Uterus (tissue), 4 donors: ENCODE data around the gene SPINT3. TPM values are rescaled to one million over a fixed set of nuclear protein-coding genes. Genes with fewer than 3 reads are reported as not detected.
"Not testable (repeated sequence)": the region's sequence is repeated elsewhere in the genome, so short reads cannot be mapped to it uniquely, and the experiment has no call there.

Experiments
- DNase-seq, 2 donors: peaks; one replicate each; pipeline ENCODE4 v3.0.0-alpha.2; 2019 to 2020
- H3K27ac ChIP-seq, 2 donors: fragments of 200-600 bp; sonication (generic); 1 replicate in 1 of 2; 2 replicates in 1 of 2; pipeline ENCODE4 v1.5.1; 2016 to 2018
- H3K27me3 ChIP-seq, 2 donors: fragments of 200-600 bp; sonication (generic); one replicate each; pipeline ENCODE4 v1.5.1; 2018 to 2019; ENCODE audit warnings: control low read depth in 1 of 2
- H3K36me3 ChIP-seq, 2 donors: fragments of 200-600 bp; sonication (generic); one replicate each; pipeline ENCODE4 v1.5.1; 2019; ENCODE audit warnings: control low read depth in 1 of 2
- H3K4me1 ChIP-seq, 2 donors: fragments of 200-600 bp; sonication (generic); one replicate each; pipeline ENCODE4 v1.5.1; 2018 to 2019; ENCODE audit warnings: control low read depth in 1 of 2
- H3K4me3 ChIP-seq, 2 donors: fragments of 200-600 bp; sonication (generic); 1 replicate in 1 of 2; 2 replicates in 1 of 2; pipeline ENCODE4 v1.5.1; 2018 to 2019; ENCODE audit warnings: mild to moderate bottlenecking in 1 of 2
- H3K9me3 ChIP-seq, 2 donors: fragments of 200-600 bp; sonication (generic); one replicate each; pipeline ENCODE4 v1.5.1; 2019; ENCODE audit warnings: control low read depth in 1 of 2
- POLR2A ChIP-seq, 2 donors: fragments of 450-650 bp; IDR thresholded peaks; one replicate each; pipeline ENCODE4 v1.6.1; 2016; ENCODE audit warnings: antibody characterized with exemption in 2 of 2, mild to moderate bottlenecking in 1 of 2, moderate library complexity in 1 of 2
- intact Hi-C: fragments of 100-400 bp; cut with DNase I; formaldehyde crosslinking; loops from one replicate; pipeline ENCODE4 v1.15.1; 2023; ENCODE audit warnings: low total_unique reads
- total RNA-seq, 4 donors: library from RNA; depleted of rRNA in 3 of 4; stranded (reverse); fragments of >200 nt in 3 of 4; gene quantifications; one replicate each; pipeline versions ENCODE4 v1.1.0 to v1.2.4, GENCODE V29; 2014 to 2023
- TF ChIP-seq, protein P1 (sequence below), 4 experiments: fragments of 200-600 bp in 2 of 4; fragments of 450-650 bp in 2 of 4; sonication (generic) in 2 of 4; IDR thresholded peaks; one replicate each; pipeline ENCODE4 v1.5.1; 2016 to 2019; ENCODE audit warnings: antibody characterized with exemption in 4 of 4, mild to moderate bottlenecking in 2 of 4, moderate library complexity in 1 of 4
- donor health status: DM: yes; HTN: yes; CAD: no.

Gene SPINT3
- total RNA-seq, 4 donors from 2014 or later, result not detected

DNA sequence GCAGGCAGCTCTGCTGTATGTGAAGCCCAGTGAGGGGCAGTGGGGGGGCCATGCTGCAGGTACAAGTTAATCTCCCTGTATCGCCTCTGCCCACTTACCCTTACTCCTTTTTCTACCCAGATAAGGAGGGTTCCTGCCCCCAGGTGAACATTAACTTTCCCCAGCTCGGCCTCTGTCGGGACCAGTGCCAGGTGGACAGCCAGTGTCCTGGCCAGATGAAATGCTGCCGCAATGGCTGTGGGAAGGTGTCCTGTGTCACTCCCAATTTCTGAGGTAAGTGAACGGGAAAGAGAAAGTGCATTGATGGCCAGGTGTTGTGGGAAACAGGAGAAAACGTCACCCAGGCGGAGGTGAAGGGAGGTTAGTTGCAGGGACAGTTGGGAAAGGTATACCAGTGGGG is 35.6 kb downstream of the SPINT3 start:
- Histone ChIP-seq H3K27me3 (no peaks in the 10 kb centered on the region), H3K9me3 (no peaks in the 10 kb centered on the region), H3K4me3 (no peak overlapping the region), H3K36me3 (no peaks in the 10 kb centered on the region), H3K27ac (no peak overlapping the region), H3K4me1 (no peaks in the 10 kb centered on the region)
- intact Hi-C loops, result no loop called here
- DNase-seq, result no peak
- TF ChIP-seq, protein P1, sequence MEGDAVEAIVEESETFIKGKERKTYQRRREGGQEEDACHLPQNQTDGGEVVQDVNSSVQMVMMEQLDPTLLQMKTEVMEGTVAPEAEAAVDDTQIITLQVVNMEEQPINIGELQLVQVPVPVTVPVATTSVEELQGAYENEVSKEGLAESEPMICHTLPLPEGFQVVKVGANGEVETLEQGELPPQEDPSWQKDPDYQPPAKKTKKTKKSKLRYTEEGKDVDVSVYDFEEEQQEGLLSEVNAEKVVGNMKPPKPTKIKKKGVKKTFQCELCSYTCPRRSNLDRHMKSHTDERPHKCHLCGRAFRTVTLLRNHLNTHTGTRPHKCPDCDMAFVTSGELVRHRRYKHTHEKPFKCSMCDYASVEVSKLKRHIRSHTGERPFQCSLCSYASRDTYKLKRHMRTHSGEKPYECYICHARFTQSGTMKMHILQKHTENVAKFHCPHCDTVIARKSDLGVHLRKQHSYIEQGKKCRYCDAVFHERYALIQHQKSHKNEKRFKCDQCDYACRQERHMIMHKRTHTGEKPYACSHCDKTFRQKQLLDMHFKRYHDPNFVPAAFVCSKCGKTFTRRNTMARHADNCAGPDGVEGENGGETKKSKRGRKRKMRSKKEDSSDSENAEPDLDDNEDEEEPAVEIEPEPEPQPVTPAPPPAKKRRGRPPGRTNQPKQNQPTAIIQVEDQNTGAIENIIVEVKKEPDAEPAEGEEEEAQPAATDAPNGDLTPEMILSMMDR (IDR thresholded peaks at IDR 0.05), result no peak
- no peak for TF ChIP-seq POLR2A (IDR thresholded peaks at IDR 0.05)

DNA sequence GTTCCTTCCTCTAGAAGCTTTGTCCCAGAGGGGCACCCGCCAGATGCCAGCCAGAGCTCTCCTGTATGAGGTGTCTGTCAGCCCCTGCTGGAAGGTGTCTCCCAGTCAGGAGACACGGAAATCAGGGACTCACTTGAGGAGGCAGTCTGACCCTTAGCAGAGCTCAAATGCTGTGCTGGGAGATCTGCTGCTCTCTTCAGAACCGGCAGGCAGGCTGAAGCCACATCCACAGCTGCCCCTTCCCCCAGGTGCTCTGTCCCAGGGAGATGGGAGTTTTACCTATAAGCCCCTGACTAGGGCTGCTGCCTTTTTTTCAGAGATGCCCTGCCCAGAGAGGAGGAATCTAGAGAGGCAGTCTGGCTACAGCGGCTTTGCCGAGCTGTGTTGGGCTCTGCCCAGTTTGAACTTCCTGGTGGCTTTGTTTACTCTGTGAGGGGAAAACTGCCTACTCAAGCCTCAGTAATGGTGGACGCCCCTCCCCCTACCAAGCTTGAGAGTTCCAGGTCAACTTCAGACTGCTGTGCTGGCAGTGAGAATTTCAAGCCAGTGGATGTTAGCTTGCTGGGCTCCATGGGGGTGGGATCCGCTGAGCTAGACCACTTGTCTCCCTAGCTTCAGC is 37.8 kb downstream of the SPINT3 start:
- H3K36me3 ChIP-seq, H3K4me3 ChIP-seq, H3K4me1 ChIP-seq, H3K27ac ChIP-seq, H3K27me3 ChIP-seq, H3K9me3 ChIP-seq, intact Hi-C loops, DNase-seq: not testable (repeated sequence)

DNA sequence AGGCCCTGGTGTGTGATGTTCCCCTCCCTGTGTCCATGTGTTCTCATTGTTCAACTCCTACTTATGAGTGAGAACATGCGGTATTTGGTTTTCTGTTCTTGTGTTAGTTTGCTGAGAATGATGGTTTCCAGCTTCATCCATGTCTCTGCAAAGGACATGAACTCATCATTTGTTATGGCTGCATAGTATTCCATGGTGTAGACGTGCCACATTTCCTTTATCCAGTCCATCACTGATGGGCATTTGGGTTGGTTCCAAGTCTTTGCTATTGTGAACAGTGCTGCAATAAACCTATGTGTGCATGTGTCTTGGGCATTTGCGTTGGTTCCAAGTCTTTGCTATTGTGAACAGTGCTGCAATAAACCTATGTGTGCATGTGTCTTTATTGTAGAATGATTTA is 43.1 kb downstream of the SPINT3 start:
- intact Hi-C loops, H3K4me1 ChIP-seq, H3K36me3 ChIP-seq, H3K27me3 ChIP-seq, DNase-seq, H3K9me3 ChIP-seq, H3K27ac ChIP-seq, H3K4me3 ChIP-seq: not testable (repeated sequence)

DNA sequence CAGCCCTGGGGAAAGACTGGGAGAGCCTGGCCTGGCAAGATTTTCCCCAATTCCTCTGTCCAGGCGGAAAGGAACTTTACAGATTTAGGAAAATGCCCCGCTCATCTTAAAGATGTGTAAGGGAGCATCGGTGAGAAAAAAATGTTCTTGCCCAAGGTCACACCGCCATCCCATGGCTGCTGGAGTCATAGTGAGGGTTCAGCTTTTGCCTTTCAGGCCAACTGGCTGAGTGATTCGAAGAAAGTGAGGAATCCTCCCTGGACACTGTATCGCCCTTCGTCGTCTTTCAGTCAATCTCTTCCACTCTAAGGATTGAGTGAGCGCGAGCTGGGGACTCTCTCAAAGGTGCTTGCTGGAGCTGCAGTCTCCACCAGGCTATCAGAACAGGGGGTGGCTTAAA is 44.5 kb downstream of the SPINT3 start:
- Histone ChIP-seq H3K4me3 (peak overlapping the region; percentile 27 to 37), H3K4me1 (peaks cover 0 to 8% of the 10 kb centered on the region in 2 donors), H3K9me3 (no peaks in the 10 kb centered on the region), H3K36me3 (no peaks in the 10 kb centered on the region), H3K27ac (peak overlapping the region in 1 of 2 donors; percentile 17), H3K27me3 (peaks cover 0 to 7% of the 10 kb centered on the region in 2 donors)
- intact Hi-C loops, result no loop called here
- TF ChIP-seq, protein P1 (IDR thresholded peaks at IDR 0.05), result peak in 2 of 4 experiments; percentile 5 to 14
- no peak for TF ChIP-seq POLR2A (IDR thresholded peaks at IDR 0.05)
- DNase-seq, result no peak

DNA sequence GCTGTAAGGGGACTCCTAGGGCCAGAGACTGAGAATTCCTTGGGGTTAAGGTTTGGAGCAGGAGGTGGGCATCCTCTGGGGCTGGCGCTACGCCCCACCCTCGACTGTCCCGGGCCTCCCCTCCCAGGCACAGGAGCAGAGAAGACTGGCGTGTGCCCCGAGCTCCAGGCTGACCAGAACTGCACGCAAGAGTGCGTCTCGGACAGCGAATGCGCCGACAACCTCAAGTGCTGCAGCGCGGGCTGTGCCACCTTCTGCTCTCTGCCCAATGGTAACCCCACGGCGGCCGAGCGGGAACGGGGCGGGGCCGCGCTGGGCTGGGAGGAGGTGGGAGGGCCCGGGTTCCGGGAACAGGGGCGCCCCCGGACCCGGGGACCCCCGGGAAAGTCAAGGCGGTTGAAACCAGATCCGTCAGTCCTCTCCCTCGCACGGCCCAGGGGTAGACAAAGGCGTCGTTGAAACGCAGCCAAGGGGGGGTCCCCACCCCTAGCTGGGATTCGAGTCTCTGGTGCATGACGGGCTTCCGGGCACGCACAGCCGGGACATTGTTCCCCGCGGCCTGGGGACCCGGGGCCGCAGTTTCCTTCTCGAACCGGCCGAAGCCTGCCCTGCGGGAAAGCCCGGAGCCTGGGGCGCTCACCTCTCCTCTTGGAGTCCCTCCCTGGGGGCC is 45.0 kb downstream of the SPINT3 start:
- intact Hi-C loops, result no loop called here
- DNase-seq, result peak in 1 of 2 donors; percentile 25
- Histone ChIP-seq H3K36me3 (no peaks in the 10 kb centered on the region), H3K27ac (peak overlapping the region; percentile 1 to 17), H3K9me3 (no peaks in the 10 kb centered on the region), H3K27me3 (peaks cover 0 to 7% of the 10 kb centered on the region in 2 donors), H3K4me3 (peak overlapping the region; percentile 27 to 37), H3K4me1 (peaks cover 0 to 8% of the 10 kb centered on the region in 2 donors)
- peak in 1 of 2 donors; percentile 43 for TF ChIP-seq POLR2A (IDR thresholded peaks at IDR 0.05)
- TF ChIP-seq, protein P1 (IDR thresholded peaks at IDR 0.05), result no peak
